ENCODE measurements around the gene TRIM9. TPM values are rescaled to one million over a fixed set of nuclear protein-coding genes. Genes with fewer than 3 reads are reported as not detected.
"Not testable (repeated sequence)": the region's sequence is repeated elsewhere in the genome, so short reads cannot be mapped to it uniquely, and the experiment has no call there.

TRIM9 gene
- total RNA-seq, 2 experiments from 2014 or later, result 1.7 to 2.3 TPM

- Mint-ChIP-seq H3K27ac (no peak overlapping the region), H3K4me3 (no peak overlapping the region), H3K4me1 (no peaks in the 10 kb centered on the region), H3K27me3 (no peaks in the 10 kb centered on the region), H3K9me3 (no peaks in the 10 kb centered on the region), H3K36me3 (no peaks in the 10 kb centered on the region)
- DNase-seq (no peak), ATAC-seq (ENCODE audit: low read depth) (no peak)
- POLR2A ChIA-PET, result no interaction called here
Measured at GRCh38 chr14:50999726-51000125, 95.2 kb downstream of the TRIM9 start.

GRCh38 chr14:50998612-50999011 is 96.3 kb downstream of the TRIM9 start:
- no peaks in the 10 kb centered on the region for H3K4me1 Mint-ChIP-seq
- no peaks in the 10 kb centered on the region for H3K9me3 Mint-ChIP-seq
- no peak overlapping the region for H3K27ac Mint-ChIP-seq
- DNase-seq (no peak), ATAC-seq (ENCODE audit: low read depth) (no peak)
- no peak overlapping the region for H3K4me3 Mint-ChIP-seq
- no peaks in the 10 kb centered on the region for H3K36me3 Mint-ChIP-seq
- POLR2A ChIA-PET, result no interaction called here
- H3K27me3 Mint-ChIP-seq, result no peaks in the 10 kb centered on the region

- Mint-ChIP-seq H3K36me3 (no peaks in the 10 kb centered on the region), H3K27me3 (no peaks in the 10 kb centered on the region), H3K4me3 (no peak overlapping the region), H3K4me1 (no peaks in the 10 kb centered on the region), H3K9me3 (no peaks in the 10 kb centered on the region), H3K27ac (no peak overlapping the region)
- POLR2A ChIA-PET, result no interaction called here
- ATAC-seq (ENCODE audit: low read depth) (no peak), DNase-seq (no peak)
Measured at GRCh38 chr14:50997712-50998111, 97.2 kb downstream of the TRIM9 start.

GRCh38 chr14:50994158-50994557 is 100.7 kb downstream of the TRIM9 start:
- DNase-seq; POLR2A ChIA-PET; H3K4me3 Mint-ChIP-seq; H3K36me3 Mint-ChIP-seq; H3K4me1 Mint-ChIP-seq; H3K9me3 Mint-ChIP-seq; ATAC-seq (ENCODE audit: low read depth); H3K27ac Mint-ChIP-seq; H3K27me3 Mint-ChIP-seq: not testable (repeated sequence)

DNA sequence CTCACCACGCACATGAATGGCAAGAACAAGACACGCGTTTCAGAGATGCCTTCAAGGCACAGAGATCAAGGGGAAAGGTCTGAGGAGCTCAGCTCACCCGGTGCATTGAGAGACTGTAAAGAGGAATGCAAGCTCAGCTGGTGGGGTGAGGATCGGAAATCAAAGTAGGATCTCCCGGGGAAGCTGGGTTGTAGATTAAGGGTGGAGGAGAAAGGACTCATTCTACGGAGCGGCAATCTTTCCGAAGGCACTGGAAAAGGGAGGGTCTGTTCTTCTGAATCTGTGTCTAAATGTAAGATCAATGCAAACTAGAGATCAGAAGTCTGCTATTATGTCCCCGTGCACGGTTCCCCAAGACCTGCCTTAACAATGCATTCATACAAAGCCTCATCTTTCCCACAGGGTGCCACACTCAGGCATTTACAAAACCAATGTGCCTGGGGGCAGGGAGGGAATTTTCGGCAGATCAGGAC is 109.0 kb downstream of the TRIM9 start:
- POLR2A ChIA-PET, result no interaction called here
- no peaks in the 10 kb centered on the region for H3K36me3 Mint-ChIP-seq
- DNase-seq (no peak), ATAC-seq (ENCODE audit: low read depth) (no peak)
- no peaks in the 10 kb centered on the region for H3K27me3 Mint-ChIP-seq
- H3K9me3 Mint-ChIP-seq, result no peaks in the 10 kb centered on the region
- no peak overlapping the region for H3K27ac Mint-ChIP-seq
- no peak overlapping the region for H3K4me3 Mint-ChIP-seq
- H3K4me1 Mint-ChIP-seq, result peaks cover 1% of the 10 kb centered on the region

GRCh38 chr14:50985124-50985858 is 109.6 kb downstream of the TRIM9 start:
- H3K36me3 Mint-ChIP-seq, result no peaks in the 10 kb centered on the region
- no peaks in the 10 kb centered on the region for H3K9me3 Mint-ChIP-seq
- peaks cover 1% of the 10 kb centered on the region for H3K4me1 Mint-ChIP-seq
- POLR2A ChIA-PET, result no interaction called here
- no peak overlapping the region for H3K27ac Mint-ChIP-seq
- H3K27me3 Mint-ChIP-seq, result no peaks in the 10 kb centered on the region
- H3K4me3 Mint-ChIP-seq, result no peak overlapping the region
- no peak for DNase-seq
- no peak for ATAC-seq (ENCODE audit: low read depth)

DNA sequence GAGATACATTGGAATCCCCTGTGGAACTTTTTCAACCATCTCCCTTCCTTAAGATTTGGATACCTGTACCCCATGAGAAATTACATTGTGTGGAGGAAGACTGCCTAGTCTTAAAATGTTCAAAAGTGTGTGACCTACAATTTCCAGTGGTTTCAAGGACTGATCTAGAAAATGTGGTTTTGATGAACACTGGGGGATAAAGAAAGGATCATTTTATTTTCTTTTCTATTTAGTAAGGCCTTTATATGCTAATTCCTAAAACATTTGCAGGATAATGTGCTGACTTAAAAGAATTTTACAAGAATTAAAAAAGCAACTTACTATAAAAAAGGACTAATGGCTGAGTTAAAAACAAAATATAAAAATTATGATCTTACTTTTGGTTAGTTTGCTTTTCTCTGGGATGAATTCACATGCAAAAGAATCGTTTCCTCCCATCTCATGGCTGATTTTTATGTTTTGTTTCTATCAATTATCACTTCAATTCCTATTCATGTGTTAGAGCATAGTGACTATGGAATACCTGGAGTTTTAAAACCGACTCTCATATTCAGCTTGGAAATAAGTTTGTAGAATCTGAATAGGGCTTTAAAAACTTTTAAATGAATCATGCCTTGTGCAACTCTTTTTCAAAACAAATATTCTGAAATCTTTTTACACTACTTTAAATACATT is 110.7 kb downstream of the TRIM9 start:
- ATAC-seq (ENCODE audit: low read depth) (no peak), DNase-seq (no peak)
- Mint-ChIP-seq H3K4me3 (no peak overlapping the region), H3K27me3 (no peaks in the 10 kb centered on the region), H3K9me3 (no peaks in the 10 kb centered on the region), H3K36me3 (no peaks in the 10 kb centered on the region), H3K4me1 (peaks cover 1% of the 10 kb centered on the region), H3K27ac (no peak overlapping the region)
- POLR2A ChIA-PET, result no interaction called here

DNA sequence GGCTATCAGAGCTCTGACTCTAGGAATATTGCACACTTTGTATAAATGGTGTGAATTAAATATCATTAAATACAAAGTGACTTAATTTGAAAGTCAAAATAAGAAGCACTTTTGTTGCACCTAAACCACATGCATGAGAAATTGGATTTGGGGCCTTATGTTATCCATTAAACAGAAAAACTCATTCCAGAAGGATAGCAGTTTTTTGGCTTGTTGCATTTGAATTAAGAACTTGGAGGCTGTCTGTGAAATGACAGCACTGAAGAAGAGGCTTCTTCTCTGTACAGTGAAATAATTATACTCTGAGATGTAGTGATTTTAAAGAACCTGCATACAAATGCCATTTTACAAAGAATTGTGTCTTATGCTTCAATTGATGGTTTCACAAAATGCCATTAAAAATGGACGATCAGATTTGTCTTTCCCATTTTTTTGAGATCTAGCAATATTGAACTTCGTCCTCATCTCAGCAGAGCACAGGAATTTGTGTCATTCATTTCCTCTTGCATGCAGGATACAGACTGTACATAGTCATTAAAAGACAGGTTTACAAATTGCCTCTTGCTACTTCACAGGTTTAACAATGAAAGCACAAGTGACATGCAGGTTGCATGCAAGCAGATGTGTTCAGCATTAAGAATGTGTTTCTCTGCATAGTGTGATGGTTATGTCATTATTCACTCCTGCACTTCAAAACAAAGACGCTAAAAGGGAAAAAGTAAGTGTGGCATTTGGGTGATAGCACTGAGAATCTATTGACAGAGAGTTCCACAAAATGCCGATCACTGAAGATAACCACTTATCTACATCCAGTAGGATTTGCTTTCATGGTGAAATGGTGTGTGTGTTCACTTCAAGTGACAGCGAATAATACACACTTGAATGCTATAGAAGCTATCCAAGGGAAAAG is 114.7 kb downstream of the TRIM9 start:
- Mint-ChIP-seq H3K4me1 (no peaks in the 10 kb centered on the region), H3K27me3 (no peaks in the 10 kb centered on the region), H3K27ac (no peak overlapping the region), H3K36me3 (no peaks in the 10 kb centered on the region), H3K9me3 (no peaks in the 10 kb centered on the region), H3K4me3 (no peak overlapping the region)
- DNase-seq, result no peak
- ATAC-seq (ENCODE audit: low read depth), result no peak
- POLR2A ChIA-PET, result no interaction called here

GRCh38 chr14:50978888-50979287 is 116.0 kb downstream of the TRIM9 start:
- no peaks in the 10 kb centered on the region for H3K9me3 Mint-ChIP-seq
- ATAC-seq (ENCODE audit: low read depth), result no peak
- no peak for DNase-seq
- POLR2A ChIA-PET, result no interaction called here
- no peaks in the 10 kb centered on the region for H3K36me3 Mint-ChIP-seq
- no peaks in the 10 kb centered on the region for H3K4me1 Mint-ChIP-seq
- no peak overlapping the region for H3K27ac Mint-ChIP-seq
- no peak overlapping the region for H3K4me3 Mint-ChIP-seq
- H3K27me3 Mint-ChIP-seq, result no peaks in the 10 kb centered on the region

GRCh38 chr14:50978529-50978871 is 116.4 kb downstream of the TRIM9 start:
- POLR2A ChIA-PET, result no interaction called here
- DNase-seq (no peak), ATAC-seq (ENCODE audit: low read depth) (no peak)
- Mint-ChIP-seq H3K27ac (no peak overlapping the region), H3K4me3 (no peak overlapping the region), H3K9me3 (no peaks in the 10 kb centered on the region), H3K27me3 (no peaks in the 10 kb centered on the region), H3K4me1 (no peaks in the 10 kb centered on the region), H3K36me3 (no peaks in the 10 kb centered on the region)

DNA sequence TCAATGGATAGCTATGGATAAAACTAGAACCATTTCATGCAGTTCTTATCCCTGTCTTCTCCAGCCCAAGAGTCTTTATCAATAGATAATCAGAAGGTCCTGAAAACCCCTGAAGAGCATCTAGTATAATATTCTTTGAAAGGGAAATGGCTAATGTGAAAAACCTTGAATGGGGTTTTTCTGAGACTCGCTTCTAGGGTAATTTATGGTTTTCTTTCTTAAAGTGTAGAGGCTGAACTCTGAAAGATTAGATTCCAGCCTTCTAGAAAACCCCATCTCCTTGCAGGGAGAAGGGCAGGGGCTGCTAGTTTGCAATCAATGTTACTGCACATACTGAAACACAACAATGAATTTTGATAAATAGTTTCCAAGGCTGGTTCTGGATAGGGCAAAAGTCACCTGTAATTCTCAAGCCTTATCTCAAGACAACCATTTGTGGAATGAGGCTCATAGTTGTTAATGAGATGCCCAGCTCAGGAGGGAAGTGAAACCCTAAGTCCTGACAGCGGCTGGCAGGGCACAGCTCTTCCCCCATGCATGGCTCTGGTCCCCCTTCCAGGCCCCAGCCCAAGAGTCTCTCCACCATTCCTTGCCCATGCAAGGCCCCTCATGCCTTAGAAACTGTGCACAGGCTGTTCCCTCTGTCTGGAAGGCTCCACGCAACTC is 116.9 kb downstream of the TRIM9 start:
- DNase-seq, result no peak
- H3K9me3 Mint-ChIP-seq, result no peaks in the 10 kb centered on the region
- H3K27ac Mint-ChIP-seq, result no peak overlapping the region
- H3K4me1 Mint-ChIP-seq, result no peaks in the 10 kb centered on the region
- no peak overlapping the region for H3K4me3 Mint-ChIP-seq
- POLR2A ChIA-PET, result no interaction called here
- H3K27me3 Mint-ChIP-seq, result no peaks in the 10 kb centered on the region
- no peak for ATAC-seq (ENCODE audit: low read depth)
- no peaks in the 10 kb centered on the region for H3K36me3 Mint-ChIP-seq

DNA sequence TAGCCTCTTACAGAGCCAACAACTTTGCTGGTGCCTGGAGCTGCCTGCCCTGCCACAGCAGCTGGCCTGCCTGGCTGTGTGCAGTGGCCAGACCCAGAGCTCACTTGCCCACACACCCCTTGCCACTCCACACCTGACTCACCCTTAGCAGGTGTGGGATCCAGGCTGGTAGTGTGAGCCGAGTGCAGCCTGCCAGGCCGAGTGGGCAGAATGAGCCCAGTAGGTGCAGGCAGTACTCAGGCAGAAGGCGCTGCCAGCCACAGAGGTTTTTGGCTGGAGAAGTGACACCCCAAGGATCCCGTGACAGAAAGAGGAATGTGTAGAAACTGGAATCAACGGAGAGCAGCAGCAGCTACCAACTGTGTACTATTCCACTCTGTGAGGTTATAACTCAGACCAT is 120.8 kb downstream of the TRIM9 start:
- POLR2A ChIA-PET, result interaction anchor here (0.5 kb wide), 1 partner anchor 53 kb away, joined by 4 read pairs; no protein-coding TSS in a partner anchor
- DNase-seq (no peak), ATAC-seq (ENCODE audit: low read depth) (no peak)
- Mint-ChIP-seq H3K4me3 (no peak overlapping the region), H3K27ac (no peak overlapping the region), H3K9me3 (no peaks in the 10 kb centered on the region), H3K4me1 (no peaks in the 10 kb centered on the region), H3K27me3 (no peaks in the 10 kb centered on the region), H3K36me3 (no peaks in the 10 kb centered on the region)

DNA sequence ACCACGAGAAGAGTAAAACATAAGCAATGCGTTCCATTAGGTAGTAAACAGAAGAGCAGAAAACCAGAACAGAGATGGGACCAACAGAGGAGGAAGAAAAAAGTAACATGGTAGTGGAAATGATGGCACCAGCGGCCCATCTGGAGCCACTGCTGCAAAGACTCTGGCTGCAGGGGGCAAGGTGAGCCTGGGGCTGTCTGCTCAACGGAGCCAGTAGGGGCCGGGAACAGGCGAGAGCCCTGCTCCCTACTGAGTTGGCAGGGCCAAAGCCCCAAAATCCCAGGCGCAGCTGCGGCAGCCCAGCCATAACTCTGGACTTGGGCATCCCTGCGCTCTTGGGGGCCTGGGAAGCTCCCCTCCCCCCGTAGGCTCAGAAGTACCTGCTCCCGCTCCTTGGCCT is 122.2 kb downstream of the TRIM9 start:
- POLR2A ChIA-PET, result no interaction called here
- Mint-ChIP-seq H3K27ac (no peak overlapping the region), H3K9me3 (no peaks in the 10 kb centered on the region)

More for the DNA sequence above, 122.2 kb downstream of the TRIM9 start:
- Mint-ChIP-seq H3K4me3 (no peak overlapping the region), H3K36me3 (no peaks in the 10 kb centered on the region), H3K4me1 (no peaks in the 10 kb centered on the region), H3K27me3 (peaks cover 5% of the 10 kb centered on the region)
- no peak for DNase-seq
- ATAC-seq (ENCODE audit: low read depth), result no peak

Measured in activated naive CD8-positive, alpha-beta T cell treated with anti-CD3 and anti-CD28 coated beads, Interleukin-2, amount 10 ng/mL, durations not matched to agents 7 days and 5 days (primary cell).